KBM-7 (cell line): Measurements from ENCODE around the gene KRT81.
"Not testable (repeated sequence)": the region's sequence is repeated elsewhere in the genome, so short reads cannot be mapped to it uniquely, and the experiment has no call there.

Experiments used
- DNase-seq: peaks from one replicate; pipeline ENCODE4 v3.0.0-alpha.2; 2015
- in situ Hi-C: fragments of 300-500 bp; cut with MboI; formaldehyde crosslinking; loops from 2 replicates; pipeline ENCODE4 v1.14.3; 2020; ENCODE audit warnings: low sequenced_read_pairs, low pct_unique_long_range_greater_than_20kb, mixed read lengths

KRT81 gene

GRCh38 chr12:52246720-52247621 lies 44.4 kb downstream of the KRT81 start:
- no peak for DNase-seq
- in situ Hi-C loops = no loop called here

DNA sequence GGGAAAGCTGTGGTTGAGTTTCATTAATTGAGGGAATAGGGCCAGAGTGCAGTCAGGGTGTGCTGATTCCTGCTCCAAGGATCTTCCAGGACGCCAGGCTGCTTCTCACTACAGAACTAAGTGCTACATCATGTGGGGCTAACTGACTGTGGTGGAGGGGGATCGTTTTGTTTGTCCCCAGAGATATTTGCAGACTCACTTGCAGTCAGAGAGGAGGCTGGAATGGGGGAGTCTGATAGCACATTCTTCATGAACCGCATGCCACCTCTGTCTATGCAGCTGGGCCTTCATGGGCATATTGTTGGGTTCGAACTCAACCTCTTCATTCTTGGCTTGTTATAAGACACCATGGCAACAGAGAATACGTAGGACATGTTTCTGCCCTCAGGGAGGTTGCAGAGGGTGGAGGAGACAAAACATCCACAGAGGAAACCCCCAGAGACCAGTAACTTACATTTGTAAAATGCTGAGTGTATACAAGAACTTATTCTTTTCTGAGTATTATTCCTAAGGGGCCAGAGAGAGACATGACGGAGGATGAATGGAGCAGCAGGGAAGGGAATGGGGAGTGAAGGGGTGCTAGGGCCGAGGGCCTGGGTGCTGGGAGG lies 45.3 kb downstream of the KRT81 start:
- in situ Hi-C loops = no loop called here

GRCh38 chr12:52245259-52245961 lies 45.9 kb downstream of the KRT81 start:
- in situ Hi-C loops = no loop called here
- DNase-seq = no peak

More for the DNA sequence above, 45.3 kb downstream of the KRT81 start:
- DNase-seq = no peak

DNA sequence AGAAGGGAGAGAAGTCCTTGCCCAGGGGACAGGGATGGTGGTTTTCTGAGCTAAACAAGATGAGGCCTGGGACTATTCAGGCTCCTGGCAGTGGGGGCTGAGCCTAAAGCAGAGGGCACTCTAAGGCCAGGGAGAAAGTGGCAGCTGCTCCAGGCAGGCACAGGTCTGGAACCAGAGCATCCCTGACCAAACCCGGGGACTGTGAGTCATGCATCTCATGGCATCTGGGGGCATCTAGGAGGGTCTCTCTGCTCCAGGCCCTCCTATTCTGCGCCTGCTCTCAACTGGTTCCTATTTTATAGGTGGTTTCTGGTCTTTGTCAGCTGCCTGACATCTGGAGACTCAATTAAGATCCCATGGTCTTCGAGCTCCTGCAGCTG lies 46.7 kb downstream of the KRT81 start:
- in situ Hi-C loops = no loop called here
- no peak for DNase-seq

DNA sequence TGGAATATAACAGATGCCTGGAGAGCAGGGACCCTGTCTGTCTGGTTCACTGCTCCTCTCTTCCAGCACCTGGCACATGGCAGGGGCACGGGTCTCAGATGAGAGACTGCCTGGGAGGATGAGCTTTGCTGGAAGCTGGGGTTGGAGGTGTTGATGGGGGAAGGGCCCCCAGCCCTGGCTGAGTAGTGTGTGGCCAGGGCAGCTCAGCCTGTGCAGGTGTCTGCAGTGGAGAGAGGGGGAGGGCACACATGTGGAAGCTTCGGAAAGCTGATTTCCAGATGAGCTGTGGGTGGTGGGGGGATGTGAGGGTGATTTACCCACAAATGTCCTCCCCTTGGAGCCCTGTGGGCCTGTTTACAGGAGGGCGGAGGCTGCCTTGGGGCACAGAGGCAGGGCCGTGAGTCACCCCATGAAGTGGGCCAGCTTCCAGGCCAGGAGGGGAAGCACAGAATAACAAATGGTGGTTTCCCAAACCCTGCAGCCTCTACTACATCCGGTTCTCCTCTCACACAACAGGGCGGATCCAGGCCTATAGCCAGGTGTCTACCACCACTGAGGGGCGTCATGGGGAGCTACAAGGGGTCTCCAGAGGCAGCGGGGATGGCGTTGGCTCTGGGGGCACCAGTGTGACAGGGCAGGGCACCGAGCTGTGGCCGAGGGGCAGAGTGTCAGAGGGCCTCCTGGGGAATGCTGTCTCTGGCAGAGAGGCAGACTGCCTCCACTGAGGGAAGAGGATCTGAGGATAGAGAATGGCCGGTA lies 47.3 kb downstream of the KRT81 start:
- in situ Hi-C loops = no loop called here
- DNase-seq = peak; percentile 81

- DNase-seq = no peak
- in situ Hi-C loops = no loop called here
Measured at GRCh38 chr12:52243259-52243855, 48.0 kb downstream of the KRT81 start.

- in situ Hi-C loops = no loop called here
- DNase-seq = no peak
Measured at GRCh38 chr12:52242442-52243258, 48.7 kb downstream of the KRT81 start.

DNA sequence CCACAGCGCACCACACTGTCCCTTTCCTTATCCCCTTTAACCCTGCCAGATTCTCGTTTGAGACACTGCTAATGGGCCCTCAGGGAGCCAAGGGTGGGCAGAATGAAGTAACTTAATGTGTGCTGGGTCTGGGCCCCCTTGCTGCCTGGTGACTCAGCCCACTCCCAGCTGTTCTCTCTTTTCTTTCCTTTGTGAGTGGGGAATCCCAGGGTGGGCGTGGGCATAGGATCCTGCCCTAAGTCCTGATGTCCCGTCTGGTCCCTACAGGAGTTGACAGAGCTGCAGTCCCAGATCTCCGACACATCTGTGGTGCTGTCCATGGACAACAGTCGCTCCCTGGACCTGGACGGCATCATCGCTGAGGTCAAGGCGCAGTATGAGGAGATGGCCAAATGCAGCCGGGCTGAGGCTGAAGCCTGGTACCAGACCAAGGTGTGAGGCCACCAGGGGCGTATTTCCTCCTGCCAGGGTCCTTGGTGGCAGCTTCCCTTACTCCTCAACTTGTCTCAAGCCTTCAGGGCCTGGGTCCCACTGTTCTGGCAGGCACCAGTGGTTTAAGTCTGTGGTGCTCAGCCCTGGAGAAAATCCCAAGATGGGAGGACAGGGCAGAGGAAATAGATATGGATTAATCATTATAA lies 50.0 kb downstream of the KRT81 start:
- in situ Hi-C loops = no loop called here

GRCh38 chr12:52240247-52240646 lies 51.1 kb downstream of the KRT81 start:
- DNase-seq, in situ Hi-C loops: not testable (repeated sequence)

More for the DNA sequence above, 50.0 kb downstream of the KRT81 start:
- no peak for DNase-seq

DNA sequence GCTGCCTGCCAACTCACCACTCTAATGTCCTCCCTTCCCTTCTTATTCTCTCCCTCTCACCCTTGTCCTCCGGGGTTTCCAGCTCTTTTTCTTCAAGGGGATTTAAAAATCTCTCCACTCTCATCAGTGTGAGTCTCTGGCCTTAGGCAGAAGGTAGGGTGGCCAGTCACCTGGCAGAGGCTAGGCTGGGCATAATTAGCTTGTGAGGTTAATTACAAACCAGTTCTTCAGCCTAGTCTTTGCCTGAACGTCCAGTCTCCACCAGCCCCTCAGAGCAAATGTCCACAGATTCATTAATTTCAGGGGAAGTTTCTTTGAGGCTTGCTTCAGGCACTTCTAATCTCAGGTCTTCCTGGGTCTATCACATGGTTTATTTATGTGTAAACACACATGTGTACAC lies 51.6 kb downstream of the KRT81 start:
- no peak for DNase-seq
- in situ Hi-C loops = no loop called here

GRCh38 chr12:52238916-52239646 lies 52.3 kb downstream of the KRT81 start:
- in situ Hi-C loops = no loop called here
- DNase-seq = no peak

- DNase-seq = no peak
- in situ Hi-C loops = no loop called here
Measured at GRCh38 chr12:52238207-52238840, 53.0 kb downstream of the KRT81 start.

DNA sequence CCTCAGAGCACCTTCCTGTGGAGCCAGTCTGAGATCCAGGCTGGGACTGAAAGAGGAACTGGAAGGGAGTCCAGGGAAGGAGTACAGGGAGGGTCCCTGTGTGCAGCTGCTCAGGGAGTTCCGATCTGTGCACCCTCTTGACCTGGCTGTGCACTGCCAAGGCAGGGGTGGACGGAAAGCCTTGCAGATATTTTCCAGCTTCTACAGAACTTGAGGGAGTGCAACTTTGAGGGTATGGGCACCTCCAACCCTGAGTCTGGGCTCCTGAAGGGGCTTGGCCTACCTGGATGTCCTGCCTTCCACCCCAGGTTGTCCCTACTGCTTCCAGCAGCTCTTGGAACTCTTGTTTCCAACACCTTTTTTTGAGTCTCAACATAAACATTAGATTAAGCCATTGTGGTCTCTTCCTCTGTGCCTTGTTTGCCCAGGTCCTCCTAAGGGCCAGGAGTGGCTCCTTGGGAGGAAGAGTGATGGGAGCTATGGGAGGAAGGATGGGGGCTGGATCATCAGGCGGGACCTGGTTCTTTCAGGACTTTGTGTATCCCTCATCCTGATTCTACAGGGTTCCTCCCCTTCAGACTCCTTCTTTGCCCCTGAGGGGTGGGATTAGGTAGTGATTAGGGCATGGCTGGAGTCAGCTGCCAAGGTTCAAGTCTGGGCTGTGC lies 54.8 kb downstream of the KRT81 start:
- in situ Hi-C loops = no loop called here
- DNase-seq = no peak
